CD4-positive, alpha-beta T cell (primary cell): Measurements from ENCODE around the gene NR3C1. TPM values are rescaled to one million over a fixed set of nuclear protein-coding genes. Genes with fewer than 3 reads are reported as not detected.

ENCODE experiments used
- ATAC-seq: fragments of 200-7000 bp; cut with Tn5 transposase; one replicate; pipeline ENCODE4 v1.10.0; 2022; ENCODE audit warnings: mild to moderate bottlenecking; ENCODE audit not compliant: poor library complexity
- CTCF ChIA-PET: fragments of 350-600 bp; sonication (Branson Sonifier 250); formaldehyde crosslinking; loops from one replicate; lab custom pipeline; 2021; ENCODE audit warnings: antibody characterized with exemption, inconsistent platforms; lab: Charles Lee
- POLR2A ChIA-PET: fragments of 350-600 bp; sonication (Branson Sonifier 250); formaldehyde crosslinking; loops from one replicate; lab custom pipeline; 2021; ENCODE audit warnings: antibody characterized with exemption, inconsistent platforms; lab: Charles Lee
- DNase-seq, 14 experiments: peaks; one replicate each; pipeline ENCODE4 v3.0.0-alpha.2; 2013 to 2020; ENCODE audit warnings: mixed read lengths in 2 of 14
- H3K27ac ChIP-seq, 2 donors: one replicate each; pipeline versions ENCODE4 v1.5.1 to v1.7.0; 2013; ENCODE audit warnings: low read length in 2 of 2, low read depth in 1 of 2, mild to moderate bottlenecking in 1 of 2
- H3K27me3 ChIP-seq, 2 experiments: 1 replicate in 1 of 2; 2 replicates in 1 of 2; pipeline versions ENCODE4 v1.6.1 to v1.7.0; 2013; ENCODE audit warnings: low read length in 2 of 2, control low read depth in 1 of 2, mild to moderate bottlenecking in 1 of 2, moderate library complexity in 1 of 2; ENCODE audit not compliant: insufficient read depth in 2 of 2, control insufficient read depth in 1 of 2
- H3K36me3 ChIP-seq: one replicate; pipeline ENCODE4 v1.6.1; 2013; ENCODE audit warnings: low read length, control low read depth; ENCODE audit not compliant: insufficient read depth
- H3K4me1 ChIP-seq: one replicate; pipeline ENCODE4 v1.6.1; 2013; ENCODE audit warnings: low read length, control low read depth; ENCODE audit not compliant: insufficient read depth
- H3K4me3 ChIP-seq: one replicate; pipeline ENCODE4 v1.5.1; 2013; ENCODE audit warnings: mild to moderate bottlenecking, low read length, moderate library complexity
- H3K9me3 ChIP-seq, 2 experiments: 1 replicate in 1 of 2; 2 replicates in 1 of 2; pipeline versions ENCODE4 v1.6.1 to v1.7.0; 2013; ENCODE audit warnings: low read length in 2 of 2, mild to moderate bottlenecking in 2 of 2, control low read depth in 1 of 2, moderate library complexity in 1 of 2; ENCODE audit not compliant: control insufficient read depth in 1 of 2, insufficient read depth in 1 of 2
- H3K27ac Mint-ChIP-seq: one replicate; pipeline ENCODE4 v1.8.0; 2020; ENCODE audit warnings: mixed read lengths
- H3K27me3 Mint-ChIP-seq: one replicate; pipeline ENCODE4 v1.8.0; 2021; ENCODE audit warnings: mixed read lengths
- H3K36me3 Mint-ChIP-seq: one replicate; pipeline ENCODE4 v1.8.0; 2021; ENCODE audit warnings: low read depth, mixed read lengths
- H3K4me1 Mint-ChIP-seq: one replicate; pipeline ENCODE4 v1.8.0; 2021; ENCODE audit warnings: low read depth, mixed read lengths
- H3K4me3 Mint-ChIP-seq: one replicate; pipeline ENCODE4 v1.8.0; 2020; ENCODE audit warnings: mild to moderate bottlenecking, mixed read lengths
- H3K9me3 Mint-ChIP-seq: one replicate; pipeline ENCODE4 v1.8.0; 2020; ENCODE audit warnings: mixed read lengths
- intact Hi-C, 2 experiments: fragments of 100-400 bp; cut with DNase I in 1 of 2; cut with micrococcal nuclease in 1 of 2; formaldehyde crosslinking; loops; one replicate each; pipeline versions ENCODE4 v1.15.1 to v1.9.0; 2023 to 2025; cut with DNase I, micrococcal nuclease
- total RNA-seq, 174 experiments: library from RNA in 2 of 174; stranded (reverse) in 2 of 174; gene quantifications; one replicate each; pipeline ENCODE4 v1.2.3 and lab custom pipeline; 2021 to 2026
- TF ChIP-seq, protein P1 (sequence below): fragments of 200-600 bp; IDR thresholded peaks from one replicate; pipeline ENCODE4 v1.8.0; 2022; ENCODE audit warnings: antibody characterized with exemption, mild to moderate bottlenecking

NR3C1 gene
- total RNA-seq, 2 experiments from 2014 or later, result 168 to 191 TPM

DNA sequence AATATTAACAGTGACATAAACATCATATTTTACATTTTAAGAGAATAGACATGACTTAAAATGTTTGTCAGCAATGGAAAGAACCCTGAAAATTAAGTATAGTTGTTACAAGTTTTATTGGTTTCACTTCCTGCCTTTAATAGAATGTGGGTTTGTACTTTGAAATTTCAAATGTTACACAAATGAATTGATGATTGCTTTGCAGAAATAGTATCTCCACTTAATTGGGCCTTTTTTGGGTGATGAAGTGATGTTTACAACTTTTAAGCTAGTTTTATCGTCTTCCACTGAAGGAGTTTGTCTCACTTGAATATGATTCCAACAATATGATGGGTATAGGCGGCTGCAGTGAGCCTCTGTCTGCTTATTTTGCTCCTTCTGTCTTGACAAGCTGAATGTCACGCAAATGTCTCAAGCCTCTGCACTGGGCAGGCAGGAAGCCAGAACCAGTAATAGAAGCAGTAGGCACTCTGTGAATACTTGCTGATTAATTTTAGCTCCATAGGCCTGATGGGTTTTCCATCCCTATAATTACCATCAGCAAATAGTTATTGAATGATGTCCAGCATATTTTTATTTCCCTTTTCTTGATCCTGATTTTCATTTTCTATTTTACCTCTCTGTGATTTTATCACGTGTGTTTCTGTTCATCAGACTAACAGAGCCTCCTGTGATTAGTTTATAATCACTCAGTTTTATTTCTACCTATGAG, 10.6 kb upstream of the NR3C1 start:
- peak overlapping the region; percentile 64 for H3K27ac Mint-ChIP-seq
- intact Hi-C loops, result no loop called here
- no peaks in the 10 kb centered on the region for H3K9me3 ChIP-seq
- POLR2A ChIA-PET, result interaction anchor here (4.1 to 6.8 kb wide), 2 partner anchors 10 to 20 kb away, joined by 21 to 71 read pairs; partner anchors contain the start of gene NR3C1
- H3K27me3 Mint-ChIP-seq, result no peaks in the 10 kb centered on the region
- H3K4me3 ChIP-seq, result no peak overlapping the region
- TF ChIP-seq, protein P1, sequence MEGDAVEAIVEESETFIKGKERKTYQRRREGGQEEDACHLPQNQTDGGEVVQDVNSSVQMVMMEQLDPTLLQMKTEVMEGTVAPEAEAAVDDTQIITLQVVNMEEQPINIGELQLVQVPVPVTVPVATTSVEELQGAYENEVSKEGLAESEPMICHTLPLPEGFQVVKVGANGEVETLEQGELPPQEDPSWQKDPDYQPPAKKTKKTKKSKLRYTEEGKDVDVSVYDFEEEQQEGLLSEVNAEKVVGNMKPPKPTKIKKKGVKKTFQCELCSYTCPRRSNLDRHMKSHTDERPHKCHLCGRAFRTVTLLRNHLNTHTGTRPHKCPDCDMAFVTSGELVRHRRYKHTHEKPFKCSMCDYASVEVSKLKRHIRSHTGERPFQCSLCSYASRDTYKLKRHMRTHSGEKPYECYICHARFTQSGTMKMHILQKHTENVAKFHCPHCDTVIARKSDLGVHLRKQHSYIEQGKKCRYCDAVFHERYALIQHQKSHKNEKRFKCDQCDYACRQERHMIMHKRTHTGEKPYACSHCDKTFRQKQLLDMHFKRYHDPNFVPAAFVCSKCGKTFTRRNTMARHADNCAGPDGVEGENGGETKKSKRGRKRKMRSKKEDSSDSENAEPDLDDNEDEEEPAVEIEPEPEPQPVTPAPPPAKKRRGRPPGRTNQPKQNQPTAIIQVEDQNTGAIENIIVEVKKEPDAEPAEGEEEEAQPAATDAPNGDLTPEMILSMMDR, result no peak
- ATAC-seq (no peak), DNase-seq (peak in 3 of 14 experiments; percentile 21 to 38 (median 22))
- peak overlapping the region; percentile 3 for H3K4me3 Mint-ChIP-seq
- H3K27ac ChIP-seq, result no peak overlapping the region
- peaks cover 11% of the 10 kb centered on the region for H3K4me1 ChIP-seq
- CTCF ChIA-PET, result interaction anchor here (0.6 to 2.5 kb wide), 2 partner anchors 10 to 32 kb away, joined by 3 to 14 read pairs; partner anchors contain the start of gene NR3C1
- H3K36me3 Mint-ChIP-seq, result no peaks in the 10 kb centered on the region
- H3K9me3 Mint-ChIP-seq, result no peaks in the 10 kb centered on the region
- H3K4me1 Mint-ChIP-seq, result peaks cover 33% of the 10 kb centered on the region
- no peaks in the 10 kb centered on the region for H3K27me3 ChIP-seq
- no peaks in the 10 kb centered on the region for H3K36me3 ChIP-seq

DNA sequence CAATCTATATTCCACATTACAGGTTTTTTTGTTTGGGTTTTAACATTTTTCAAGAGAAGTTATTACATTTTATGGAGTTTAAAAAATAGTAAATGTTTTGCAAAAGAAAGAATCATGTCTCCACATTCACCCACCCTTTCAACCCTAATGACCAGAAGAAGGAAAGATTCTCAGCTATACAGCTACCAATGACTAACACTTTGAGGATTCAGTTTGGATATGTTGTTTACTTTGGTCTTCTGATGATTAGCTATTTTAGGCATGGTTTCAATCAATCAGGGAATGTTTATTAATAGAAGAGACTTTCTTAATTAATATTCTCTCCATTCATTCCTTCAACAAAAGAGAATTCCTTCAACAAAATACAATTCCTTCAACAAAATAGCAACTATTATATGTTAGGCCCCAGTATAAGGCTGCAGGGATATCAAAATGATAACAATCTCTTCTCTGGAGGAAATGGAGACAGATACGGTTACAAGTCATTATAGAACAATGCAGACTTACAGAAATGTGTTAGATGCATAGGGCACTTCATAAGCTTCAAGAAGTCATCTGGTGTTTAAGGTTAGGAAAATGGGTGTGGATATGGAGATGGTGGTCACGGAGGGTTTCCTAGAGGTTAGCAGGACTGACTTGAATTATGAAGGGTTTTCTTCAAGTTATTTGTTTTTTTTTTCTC, 9.3 kb upstream of the NR3C1 start:
- ChIA-PET CTCF (interaction anchor here (0.6 to 2.5 kb wide), 3 partner anchors 9 to 33 kb away, joined by 3 to 14 read pairs (median 4); partner anchors contain the start of gene NR3C1), POLR2A (interaction anchor here (0.9 to 6.8 kb wide), 3 partner anchors 9 to 410 kb away, joined by 3 to 71 read pairs (median 21); partner anchors contain the start of gene NR3C1)
- Histone ChIP-seq H3K27me3 (no peaks in the 10 kb centered on the region), H3K27ac (no peak overlapping the region), H3K9me3 (no peaks in the 10 kb centered on the region), H3K36me3 (no peaks in the 10 kb centered on the region), H3K4me3 (no peak overlapping the region), H3K4me1 (peaks cover 5% of the 10 kb centered on the region)
- intact Hi-C loops, result no loop called here
- ATAC-seq, result no peak
- Mint-ChIP-seq H3K4me1 (peaks cover 26% of the 10 kb centered on the region), H3K27me3 (no peaks in the 10 kb centered on the region), H3K9me3 (no peaks in the 10 kb centered on the region), H3K4me3 (no peak overlapping the region), H3K36me3 (no peaks in the 10 kb centered on the region), H3K27ac (no peak overlapping the region)
- TF ChIP-seq, protein P1, result no peak
- DNase-seq, result no peak

DNA sequence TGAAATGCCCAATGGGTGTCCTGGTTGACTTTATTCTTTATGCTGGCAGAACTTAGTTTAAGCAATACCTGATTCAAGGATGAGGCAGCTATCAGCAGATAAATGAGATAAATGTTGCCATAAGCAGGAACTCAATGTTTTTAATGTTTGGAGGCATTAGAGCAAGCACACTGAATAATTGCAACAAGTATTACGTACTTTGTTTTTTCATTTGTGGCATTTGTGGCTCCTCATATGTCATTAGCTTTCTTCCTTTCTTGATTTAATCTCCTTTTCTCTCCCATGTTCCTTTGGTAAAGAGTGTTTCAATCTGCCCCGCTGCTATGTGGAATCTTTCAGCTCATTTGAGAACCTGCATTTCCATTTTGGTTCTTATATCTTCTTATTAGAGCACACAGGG, 6.4 kb upstream of the NR3C1 start:
- Mint-ChIP-seq H3K27me3 (no peaks in the 10 kb centered on the region), H3K9me3 (no peaks in the 10 kb centered on the region), H3K36me3 (peaks cover 7% of the 10 kb centered on the region), H3K4me1 (peaks cover 34% of the 10 kb centered on the region), H3K27ac (peak overlapping the region; percentile 34), H3K4me3 (no peak overlapping the region)
- TF ChIP-seq, protein P1, result no peak
- ChIA-PET CTCF (interaction anchor here (0.8 to 2.1 kb wide), 5 partner anchors 24 to 415 kb away, joined by 3 to 5 read pairs (median 3); no protein-coding TSS in a partner anchor), POLR2A (interaction anchor here (0.6 to 6.8 kb wide), 4 partner anchors 12 to 166 kb away, joined by 3 to 71 read pairs (median 4); no protein-coding TSS in a partner anchor)
- DNase-seq (peak in 3 of 14 experiments; percentile 53 to 62 (median 60)), ATAC-seq (peak; percentile 11)
- H3K4me3 ChIP-seq, result no peak overlapping the region
- H3K36me3 ChIP-seq, result no peaks in the 10 kb centered on the region
- intact Hi-C loops, result loop anchor here in 1 of 2 experiments (2.0 to 5.0 kb wide), 3 partner anchors 23 to 777 kb away; no protein-coding TSS in a partner anchor
- H3K9me3 ChIP-seq, result no peaks in the 10 kb centered on the region
- no peaks in the 10 kb centered on the region for H3K27me3 ChIP-seq
- no peak overlapping the region for H3K27ac ChIP-seq
- peaks cover 11% of the 10 kb centered on the region for H3K4me1 ChIP-seq
